Breast epithelium (tissue), 3 donors: Measurements from ENCODE around the gene VSNL1.

Experiments
- CTCF ChIP-seq, 3 donors: fragments of 450-650 bp; IDR thresholded peaks; one replicate each; pipeline ENCODE4 v1.5.1; 2016 to 2017; ENCODE audit warnings: antibody characterized with exemption in 3 of 3, mild to moderate bottlenecking in 3 of 3, moderate library complexity in 3 of 3
- POLR2AphosphoS5 ChIP-seq, 3 donors: sonication (generic); formaldehyde crosslinking; IDR thresholded peaks; one replicate each; pipeline ENCODE4 v1.6.1; 2017; ENCODE audit warnings: antibody characterized with exemption in 3 of 3

DNA sequence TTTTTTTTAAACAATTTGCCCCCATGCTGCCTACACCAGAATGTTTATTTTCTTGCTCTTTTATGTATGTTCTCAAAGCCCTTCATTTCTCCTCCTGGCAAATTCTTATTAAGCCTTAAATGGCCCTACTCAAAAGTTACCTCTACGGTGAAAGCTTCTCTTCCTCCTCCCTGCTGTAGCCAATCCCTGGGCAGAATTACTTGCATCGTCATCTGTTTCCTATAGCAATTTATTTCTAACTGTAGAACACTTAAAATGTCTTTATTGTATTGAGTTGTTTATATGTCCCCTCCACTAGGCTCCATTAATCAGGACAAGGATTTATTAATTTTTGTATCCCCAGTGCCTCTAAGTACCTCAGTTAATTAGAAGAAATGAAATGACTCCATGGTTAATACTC is 19.7 kb upstream of the VSNL1 start:
- TF ChIP-seq POLR2AphosphoS5 (IDR thresholded peaks at IDR 0.05) (no peak), CTCF (IDR thresholded peaks at IDR 0.05) (no peak)
